Stimulated activated CD8-positive, alpha-beta memory T cell treated with anti-CD3 and anti-CD28 coated beads, Interleukin-15, amount 100 ng/mL, for 1 hour (primary cell): ENCODE measurements around the gene M6PR.
A peak's percentile ranks its signal among the peaks of the same experiment; 100 is the strongest.

Experiments used
- DNase-seq: peaks from one replicate; pipeline ENCODE4 v3.0.0-alpha.2; 2020; ENCODE audit warnings: low read depth

M6PR gene

DNA sequence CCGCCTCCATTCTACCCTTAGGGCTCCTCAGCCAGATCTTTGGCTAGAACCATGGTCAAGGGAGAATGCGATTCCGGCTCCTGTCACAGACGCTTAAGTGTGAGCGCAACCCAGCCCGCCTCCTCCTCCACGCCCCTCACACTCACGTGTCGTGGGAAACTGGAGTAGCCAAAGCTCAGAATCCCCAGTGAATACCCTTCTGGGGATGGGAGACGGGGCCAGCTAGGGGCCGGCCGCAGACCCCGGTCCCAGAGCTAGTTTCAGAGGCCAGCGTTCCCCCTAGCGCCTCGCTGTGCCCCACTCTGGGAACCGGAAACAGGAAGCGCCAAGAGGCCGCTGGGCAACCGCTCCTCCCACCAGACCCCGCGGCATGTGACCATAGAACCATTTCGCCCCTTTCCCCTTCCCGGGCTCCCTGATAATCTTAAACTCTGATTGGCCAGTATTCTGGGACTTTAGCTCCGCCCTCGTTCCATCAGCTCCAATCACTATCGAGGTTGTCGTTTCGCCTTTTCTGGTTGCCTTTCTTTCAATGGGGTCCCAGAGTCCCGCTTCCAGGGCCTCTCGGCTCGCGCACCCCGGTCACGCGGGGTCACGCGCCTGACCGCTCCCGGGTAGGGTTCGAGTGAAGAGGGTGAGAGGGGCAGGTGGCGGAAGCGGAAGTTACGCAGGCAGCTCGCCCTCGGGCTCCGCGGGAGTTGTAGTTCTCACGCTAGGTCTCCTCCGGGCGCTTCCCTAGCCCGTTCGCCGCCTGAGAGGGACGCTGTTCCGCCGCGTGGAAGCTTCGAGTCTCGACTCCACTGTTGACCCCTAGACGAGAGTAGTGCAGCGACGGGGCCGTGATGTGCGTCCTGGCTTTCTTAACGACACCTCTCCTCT lies at the start of gene M6PR:
TSS of gene M6PR (minus strand) at position 304 of the 879 bp plus-strand sequence. CDS start 3,241 bp downstream, outside the sequence.
- peak; percentile 75 for DNase-seq

DNA sequence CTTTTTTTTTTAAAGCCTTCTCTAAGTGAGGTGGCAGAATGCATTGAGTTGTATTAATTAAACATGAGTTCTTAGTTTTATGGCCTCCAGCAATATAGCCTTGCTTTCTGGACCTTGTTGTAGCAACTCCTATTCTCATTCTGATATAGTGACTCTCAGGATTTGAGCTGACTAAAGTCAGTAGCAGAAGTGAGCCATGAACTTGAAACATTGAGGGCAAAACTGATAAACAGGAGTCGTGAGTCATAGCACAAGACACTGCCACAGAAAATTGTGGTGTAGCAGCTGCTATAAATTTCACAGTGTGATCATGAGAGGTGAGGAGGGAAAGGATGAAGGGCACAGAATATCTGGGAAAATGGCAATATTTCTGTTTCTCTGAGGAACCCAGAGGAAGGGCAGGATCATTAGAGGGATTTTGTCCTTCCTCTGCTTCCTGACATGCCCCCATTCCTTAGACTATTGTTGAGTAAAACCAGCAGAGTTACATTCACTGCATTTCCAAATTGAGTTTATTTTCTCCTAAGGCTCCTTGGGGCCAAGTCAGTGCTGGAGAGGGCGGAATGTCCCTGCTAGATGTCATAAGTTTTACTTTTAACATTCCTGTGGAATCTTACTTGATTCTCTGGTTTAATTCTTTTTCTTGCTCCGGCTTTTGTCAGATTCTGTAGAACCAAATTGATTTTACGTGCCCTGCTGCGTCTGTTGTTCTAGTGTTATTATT lies 47.4 kb upstream of the M6PR start:
- DNase-seq: no peak

DNA sequence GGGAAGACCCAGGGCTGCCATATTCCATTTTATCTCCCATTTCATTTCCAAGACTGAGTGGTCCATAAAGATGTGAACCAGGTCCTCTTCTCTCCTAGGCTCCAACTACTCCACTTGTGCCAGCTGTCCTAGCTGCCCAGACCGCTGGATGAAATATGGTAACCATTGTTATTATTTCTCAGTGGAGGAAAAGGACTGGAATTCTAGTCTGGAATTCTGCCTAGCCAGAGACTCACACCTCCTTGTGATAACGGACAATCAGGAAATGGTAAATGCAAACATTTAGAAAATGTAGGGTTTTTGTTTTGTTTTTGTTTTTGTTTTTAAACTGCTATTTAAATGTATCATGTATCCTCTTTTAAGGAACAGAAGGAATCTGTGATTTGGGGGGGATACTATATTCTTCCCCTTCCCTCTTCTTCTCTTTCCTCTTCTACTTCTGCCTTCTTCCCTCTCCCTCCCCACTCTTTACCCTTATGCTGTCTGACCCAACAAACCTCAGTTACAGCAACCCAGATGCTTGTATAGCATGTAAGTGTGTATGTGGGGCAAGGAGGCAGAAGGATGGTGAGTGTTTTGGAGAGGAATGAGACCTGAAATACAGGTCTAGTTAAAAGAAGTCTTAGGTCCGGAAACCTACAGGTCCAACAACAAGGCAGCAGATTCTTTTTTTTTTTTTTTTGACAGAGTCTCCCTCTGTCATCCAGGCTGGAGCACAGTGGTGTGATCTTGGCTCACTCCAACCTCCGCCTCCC lies 45.8 kb upstream of the M6PR start:
- no peak for DNase-seq

DNA sequence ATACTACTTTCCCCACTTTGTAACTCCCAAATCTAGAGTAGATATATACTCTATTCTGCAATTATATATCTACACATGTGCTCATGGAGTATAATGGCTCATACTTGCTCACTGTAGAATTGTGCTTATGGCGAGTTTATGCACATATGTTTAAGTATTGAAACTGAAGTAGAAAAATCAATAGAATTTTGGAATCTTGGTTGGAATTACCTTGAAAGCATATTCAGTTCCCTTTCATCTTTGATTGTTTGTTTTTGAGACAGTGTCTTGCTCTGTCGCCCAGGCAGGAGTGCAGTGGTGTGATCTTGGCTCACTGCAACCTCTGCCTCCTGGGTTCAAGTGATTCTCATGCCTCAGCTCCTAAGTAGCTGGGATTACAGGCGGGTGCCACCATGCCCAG lies 44.4 kb upstream of the M6PR start:
- no peak for DNase-seq

DNA sequence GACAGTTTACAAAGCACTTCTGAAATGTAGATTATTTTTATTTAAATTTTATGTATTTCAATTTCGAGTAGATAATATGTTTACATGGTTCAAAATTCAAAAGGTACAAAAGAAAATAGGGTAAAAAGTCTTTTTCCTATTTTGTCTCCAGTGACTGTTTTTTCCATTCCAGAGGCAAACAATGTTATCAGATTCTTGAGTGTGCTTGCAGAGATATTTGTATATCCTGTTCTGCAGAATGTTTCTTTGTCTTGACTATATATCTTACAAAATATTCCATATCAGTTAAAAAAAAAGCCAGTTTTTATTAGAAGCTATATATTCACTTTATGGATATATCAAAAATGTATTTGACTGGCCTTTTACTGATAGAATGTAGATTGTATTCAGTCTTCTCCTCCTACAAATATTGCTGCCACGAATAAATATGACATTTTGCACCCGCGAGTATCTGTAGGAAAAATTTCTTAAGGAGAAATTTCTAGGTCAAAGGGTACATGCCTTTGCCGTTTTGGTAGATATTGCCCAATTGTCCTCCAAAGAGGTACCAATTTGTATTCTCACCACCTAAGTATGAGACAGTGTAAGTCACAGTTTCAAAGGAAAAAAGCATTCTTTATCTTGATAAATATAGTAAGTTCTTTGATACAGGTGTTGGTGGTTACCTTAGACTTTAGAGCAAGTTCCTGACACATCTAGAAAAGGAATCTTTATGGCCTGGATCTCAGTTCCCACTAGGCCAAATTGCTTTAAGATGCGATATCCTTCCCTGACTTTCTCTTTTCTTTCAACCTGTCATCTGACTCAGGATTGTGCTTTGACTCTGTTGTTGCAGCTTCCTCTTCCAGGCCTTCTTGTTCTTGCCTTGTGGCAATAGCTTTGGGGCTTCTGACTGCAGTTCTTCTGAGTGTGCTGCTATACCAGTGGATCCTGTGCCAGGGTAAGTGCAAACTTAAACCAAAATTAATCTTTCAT lies 42.2 kb upstream of the M6PR start:
- DNase-seq: no peak

DNA sequence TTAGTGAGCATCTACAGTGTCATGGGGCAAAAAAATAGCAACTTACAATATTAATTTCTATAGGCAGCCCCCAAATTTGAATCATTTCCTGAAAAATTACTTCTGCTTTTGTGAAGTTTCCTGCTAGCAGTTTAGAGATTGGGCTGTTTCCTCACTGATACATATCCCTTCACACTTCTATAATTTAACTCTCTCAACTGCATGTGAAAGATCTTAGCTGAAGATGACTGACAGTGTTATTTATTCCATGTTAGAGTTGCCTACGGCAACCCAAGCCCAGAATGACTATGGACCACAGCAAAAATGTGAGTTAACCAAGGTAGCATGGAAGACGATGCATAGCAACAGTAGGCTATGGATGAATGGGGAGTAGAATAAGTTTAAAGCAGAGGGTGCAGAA lies 40.0 kb upstream of the M6PR start, which contains the start of gene KLRG1:
TSS of gene KLRG1 (plus strand) at position 134 of the 400 bp plus-strand sequence. CDS start at position 224, 90 bp downstream.
- DNase-seq: no peak

DNA sequence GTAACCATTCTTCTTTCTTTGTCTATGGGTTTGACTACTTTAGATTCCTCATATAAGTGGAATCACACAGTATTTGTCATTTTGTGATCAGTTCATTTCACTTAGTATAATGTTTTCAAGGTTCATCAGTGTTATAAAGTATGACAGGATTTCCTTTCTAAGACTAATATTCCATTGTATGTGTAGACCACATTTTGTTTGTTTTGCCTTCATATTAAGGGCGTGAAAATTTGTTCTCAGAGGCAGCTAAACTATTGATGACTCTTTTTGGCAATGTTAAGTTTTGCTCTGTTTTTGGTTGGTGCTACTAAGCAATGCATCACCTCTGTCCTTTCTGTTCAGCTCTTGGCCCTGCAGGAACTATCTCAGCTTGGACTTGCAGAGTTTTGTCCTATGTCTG lies 38.2 kb upstream of the M6PR start:
- no peak for DNase-seq

DNA sequence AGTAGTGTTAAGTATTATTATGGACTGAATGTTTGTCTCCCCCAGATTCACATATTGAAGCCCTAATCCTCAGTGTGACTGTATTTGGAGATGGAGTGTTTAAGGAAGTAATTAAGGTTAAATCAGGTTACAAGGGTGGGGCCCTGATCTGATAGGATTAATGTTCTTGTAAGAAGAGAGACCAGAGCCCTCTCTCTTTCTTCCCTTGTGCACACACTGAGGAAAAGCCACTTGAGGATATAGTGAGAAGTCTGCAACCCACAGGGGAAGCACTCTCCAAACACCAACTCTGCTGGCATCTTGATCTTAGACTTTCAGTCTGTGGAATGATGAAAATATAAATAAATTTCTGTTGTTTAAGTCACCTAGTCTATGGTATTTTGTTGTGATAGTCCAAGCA lies 37.7 kb upstream of the M6PR start:
- no peak for DNase-seq

DNA sequence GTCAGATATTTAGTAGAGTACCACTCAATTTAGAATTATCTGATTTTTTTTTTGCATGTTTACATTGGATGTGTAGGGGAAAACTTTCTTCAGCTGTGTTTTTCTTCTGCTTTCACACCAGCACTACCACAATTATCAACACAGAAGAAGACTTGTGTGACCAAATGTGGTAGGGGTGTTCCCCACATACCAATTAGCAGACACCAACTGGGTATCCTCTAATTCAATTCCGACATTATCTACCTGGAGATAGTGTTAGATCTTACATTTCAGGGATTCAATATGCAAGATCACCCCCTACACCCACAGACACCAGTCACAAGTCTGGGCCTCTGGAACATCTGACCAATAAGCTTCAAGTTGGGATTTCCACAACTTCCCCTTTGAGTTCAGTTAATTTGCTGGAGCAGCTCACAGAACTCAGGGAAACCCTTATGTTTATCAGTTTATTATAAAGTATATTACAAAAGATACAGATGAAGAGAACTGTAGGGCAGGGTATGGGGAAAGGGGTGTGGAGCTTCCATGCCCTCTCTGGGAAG lies 35.8 kb upstream of the M6PR start:
- no peak for DNase-seq

DNA sequence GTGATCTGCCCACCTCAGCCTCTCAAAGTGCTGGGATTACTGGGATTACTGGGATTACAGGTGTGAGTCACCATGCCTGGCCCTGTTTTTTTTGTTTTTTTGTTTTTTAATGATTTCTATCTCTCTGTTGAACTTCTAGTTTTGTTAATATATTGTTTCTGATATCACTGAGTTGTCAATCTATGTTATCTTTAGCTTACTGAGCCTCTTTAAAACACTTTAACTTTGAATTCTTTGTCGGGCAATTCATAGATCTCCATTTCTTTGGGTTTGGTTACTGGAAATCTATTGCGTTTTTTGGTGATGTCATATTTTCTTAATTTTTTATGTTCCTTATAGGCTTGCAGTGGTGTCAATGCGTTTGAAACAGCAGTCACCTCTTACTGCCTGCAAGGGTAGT lies 30.7 kb upstream of the M6PR start:
- DNase-seq: no peak

DNA sequence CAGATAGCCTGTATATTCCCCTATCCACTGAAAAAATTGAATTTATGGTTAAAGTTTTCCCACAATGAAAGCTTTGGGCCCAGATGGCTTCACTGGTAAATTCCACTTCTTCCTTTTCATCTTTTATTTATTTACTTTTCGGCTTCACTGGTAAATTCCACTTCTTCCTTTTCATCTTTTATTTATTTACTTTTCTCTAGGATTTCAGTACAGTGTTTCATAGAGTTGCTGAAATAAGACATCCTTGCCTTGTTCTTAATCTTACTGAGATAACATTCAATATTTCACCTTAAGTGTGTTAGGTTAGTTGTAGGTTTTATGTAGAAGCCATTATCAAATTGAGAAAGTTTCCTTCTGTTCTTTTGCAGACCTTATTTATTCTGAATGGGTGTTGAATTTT lies 21.0 kb upstream of the M6PR start:
- DNase-seq: no peak

DNA sequence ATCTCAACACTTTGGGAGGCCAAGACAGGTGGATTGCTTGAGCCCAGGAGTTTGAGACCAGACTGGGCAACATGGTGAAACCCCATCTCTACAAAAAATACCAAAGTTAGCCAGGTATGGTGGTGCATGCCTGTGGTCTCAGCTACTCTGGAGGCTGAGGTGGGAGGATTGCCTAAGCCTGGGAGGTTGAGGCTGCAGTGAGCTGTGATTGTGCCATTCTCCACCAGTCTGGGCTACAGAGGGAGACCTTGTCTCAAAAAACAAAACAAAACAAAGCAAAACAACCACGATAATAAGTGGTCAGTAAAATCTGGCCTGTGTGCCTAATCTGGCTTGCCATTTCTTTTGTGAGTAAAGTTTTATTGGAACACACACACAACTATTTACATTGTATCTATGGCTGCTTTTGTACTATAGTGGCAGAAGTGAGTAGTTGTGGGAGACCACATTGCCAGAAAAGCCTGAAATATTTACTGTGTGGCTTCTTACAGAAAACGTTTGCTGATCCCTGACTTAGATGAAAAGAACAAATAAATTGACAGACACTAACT lies 20.5 kb upstream of the M6PR start:
- no peak for DNase-seq

DNA sequence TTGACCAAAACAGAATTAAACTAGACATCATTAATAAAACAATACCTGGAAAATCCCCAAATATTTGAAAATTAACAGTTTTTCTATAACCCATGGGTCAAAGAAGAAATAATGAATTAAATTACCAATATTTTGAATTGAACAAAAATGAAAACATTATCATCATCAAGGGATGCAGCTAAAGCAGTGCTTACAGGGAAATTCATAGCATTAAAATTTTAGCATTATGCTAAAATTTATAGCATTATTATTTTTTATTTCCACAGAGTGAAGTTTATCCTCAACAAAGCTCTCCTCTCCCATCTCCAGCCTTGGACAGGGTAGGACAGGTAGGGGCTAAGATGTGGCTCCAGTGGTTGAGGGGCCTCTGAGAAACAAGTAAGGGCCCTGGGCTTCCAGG lies 19.3 kb upstream of the M6PR start:
- DNase-seq: no peak

DNA sequence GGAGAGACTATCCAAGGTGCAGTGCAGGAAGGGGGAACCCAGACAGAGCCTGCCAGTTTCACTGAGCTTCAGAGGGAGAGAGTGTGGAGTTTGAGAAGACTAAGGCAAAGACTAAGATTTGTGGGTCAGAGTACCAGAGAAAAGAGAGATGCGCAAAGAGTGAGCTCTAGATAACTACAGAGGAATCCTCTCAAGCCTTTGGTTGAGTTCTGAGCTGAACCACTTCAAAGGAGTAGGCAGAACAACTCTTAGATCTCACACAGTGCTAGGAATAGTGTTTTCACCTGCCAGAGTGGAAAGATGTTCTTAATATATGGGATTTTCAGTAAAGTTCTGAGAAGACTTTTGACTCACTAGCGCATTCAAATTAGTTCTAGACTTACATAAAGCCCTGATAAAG lies 10.7 kb upstream of the M6PR start:
- DNase-seq: no peak

DNA sequence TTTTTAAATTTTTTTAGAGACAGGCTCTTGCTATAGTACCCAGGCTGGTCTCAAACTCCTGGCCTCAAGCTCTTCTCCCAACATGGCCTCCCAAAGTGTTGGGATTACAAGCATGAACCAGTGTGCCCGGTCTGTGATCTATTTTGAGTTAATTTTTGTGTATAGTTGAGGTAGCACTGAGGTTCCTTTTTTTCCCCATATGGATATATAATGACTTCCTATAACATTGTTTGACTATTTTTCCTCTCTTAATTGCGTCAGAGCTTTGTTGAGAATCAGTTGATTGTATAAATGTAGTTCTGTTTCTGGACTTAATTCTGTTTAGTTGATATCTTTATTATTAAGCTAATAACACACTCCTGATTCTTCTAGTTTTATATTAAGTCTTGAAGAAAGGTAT lies 8.6 kb upstream of the M6PR start:
- no peak for DNase-seq

DNA sequence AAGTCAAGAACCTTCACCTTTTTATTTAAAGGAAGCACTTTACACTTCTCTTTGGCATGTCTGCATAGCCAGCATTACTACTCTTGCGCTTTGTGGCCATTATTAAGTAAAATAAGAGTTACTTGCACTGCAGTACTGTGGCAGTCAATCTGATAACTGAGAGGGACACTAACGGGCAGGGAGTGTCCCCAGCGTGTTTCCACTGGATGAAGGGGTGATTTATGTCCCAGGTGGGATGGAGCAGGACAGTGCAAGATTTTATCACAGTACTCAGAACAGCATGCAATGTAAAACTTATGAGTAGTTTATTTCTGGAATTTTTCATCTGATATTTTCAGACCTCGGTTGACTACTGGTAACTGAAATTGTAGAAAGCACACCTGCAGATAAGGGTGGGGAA lies 8.1 kb upstream of the M6PR start:
- DNase-seq: no peak

DNA sequence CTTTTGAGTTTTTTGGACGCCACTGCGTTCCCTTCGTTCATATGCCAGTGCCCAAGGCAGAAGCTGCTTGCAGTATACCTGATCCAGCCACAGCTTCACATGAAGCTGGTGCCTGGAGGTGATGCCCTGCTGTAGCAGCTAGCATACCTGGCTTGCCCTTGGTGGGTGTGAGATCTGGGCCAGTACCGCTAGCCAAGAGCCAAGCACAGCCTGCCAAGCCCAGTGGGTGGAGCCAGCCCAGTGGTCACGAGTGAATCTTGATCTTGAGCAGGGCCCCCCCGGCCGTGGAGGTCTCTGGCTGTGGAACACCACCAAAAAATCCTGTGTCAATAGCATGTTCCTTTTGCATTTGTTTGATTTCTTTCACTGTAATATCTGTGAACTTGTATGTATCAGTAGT lies 7.3 kb upstream of the M6PR start:
- DNase-seq: no peak

DNA sequence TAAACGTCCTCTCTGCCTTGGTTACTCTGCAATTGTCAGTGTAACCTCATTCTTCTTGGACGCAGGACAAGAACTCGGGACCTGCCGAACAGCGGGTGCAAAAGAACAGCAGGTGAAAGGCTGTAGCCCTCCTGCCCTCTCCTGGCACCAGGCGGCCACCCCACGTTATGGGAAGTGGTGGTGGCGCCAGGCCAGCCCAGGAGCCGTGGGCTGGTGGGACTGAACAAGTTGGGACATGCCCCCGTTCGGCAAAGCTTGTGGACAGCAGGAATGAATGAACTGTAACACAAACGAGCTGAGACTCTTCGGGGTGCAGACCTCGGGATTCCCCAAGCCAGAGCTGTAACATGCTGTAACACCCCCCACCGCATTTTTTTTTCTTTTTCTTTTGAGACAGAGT lies 6.6 kb upstream of the M6PR start:
- DNase-seq: no peak

DNA sequence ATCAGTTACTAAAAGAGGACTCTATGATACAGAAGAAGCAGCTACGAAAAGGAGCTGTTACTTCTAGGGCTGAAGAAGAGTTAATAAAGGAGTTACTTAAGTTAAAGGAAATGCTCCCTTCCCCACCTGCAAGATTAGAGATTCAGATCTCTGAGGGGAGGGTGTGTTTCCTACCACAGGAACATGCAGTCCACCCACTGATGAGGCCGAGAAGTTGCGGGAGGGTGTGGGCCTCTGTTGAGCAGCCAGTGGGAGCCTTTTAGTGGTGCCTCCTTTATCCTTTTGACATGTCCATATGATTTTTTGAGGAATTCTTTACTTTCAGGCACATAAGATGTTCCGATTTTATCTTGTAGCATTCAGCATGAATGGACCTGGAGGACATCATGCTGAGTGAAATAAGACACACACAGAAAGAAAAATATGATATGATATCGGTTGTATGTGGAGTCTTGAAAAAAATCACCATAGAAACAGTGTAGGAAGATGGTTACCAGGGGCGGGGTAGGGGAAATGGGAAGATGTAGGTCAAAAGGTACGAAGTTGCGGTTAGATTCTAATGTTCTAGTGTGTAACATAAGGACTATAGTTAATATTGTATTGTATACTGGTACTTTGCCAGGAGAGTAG lies 4.4 kb upstream of the M6PR start:
- DNase-seq: no peak

DNA sequence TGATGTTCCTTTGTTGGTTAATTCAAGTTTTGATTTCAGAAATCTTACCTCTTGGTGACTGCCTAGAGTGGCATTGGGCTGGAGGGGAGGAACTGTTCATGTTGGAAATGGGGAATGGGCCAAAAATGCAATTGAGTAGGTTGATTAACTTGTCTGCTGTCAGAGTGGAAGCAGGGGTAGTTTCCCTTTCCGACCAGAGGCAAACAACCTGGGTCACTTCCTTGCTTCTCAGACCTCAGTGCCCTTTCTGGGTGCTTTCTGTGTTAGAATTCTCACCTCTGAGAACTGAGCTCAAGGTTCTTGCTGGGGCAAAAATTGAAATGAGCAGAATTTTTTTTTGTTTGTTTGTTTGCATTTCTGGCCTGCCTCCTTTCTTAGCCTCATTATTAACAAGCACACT lies 2.3 kb upstream of the M6PR start:
- DNase-seq: no peak
